ENCODE measurements around the gene ATP7B.

- TF ChIP-seq, protein P1, sequence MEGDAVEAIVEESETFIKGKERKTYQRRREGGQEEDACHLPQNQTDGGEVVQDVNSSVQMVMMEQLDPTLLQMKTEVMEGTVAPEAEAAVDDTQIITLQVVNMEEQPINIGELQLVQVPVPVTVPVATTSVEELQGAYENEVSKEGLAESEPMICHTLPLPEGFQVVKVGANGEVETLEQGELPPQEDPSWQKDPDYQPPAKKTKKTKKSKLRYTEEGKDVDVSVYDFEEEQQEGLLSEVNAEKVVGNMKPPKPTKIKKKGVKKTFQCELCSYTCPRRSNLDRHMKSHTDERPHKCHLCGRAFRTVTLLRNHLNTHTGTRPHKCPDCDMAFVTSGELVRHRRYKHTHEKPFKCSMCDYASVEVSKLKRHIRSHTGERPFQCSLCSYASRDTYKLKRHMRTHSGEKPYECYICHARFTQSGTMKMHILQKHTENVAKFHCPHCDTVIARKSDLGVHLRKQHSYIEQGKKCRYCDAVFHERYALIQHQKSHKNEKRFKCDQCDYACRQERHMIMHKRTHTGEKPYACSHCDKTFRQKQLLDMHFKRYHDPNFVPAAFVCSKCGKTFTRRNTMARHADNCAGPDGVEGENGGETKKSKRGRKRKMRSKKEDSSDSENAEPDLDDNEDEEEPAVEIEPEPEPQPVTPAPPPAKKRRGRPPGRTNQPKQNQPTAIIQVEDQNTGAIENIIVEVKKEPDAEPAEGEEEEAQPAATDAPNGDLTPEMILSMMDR (IDR thresholded peaks at IDR 0.05), result no peak
- TF ChIP-seq POLR2AphosphoS5 (IDR thresholded peaks at IDR 0.05), result no peak
- TF ChIP-seq POLR2A (IDR thresholded peaks at IDR 0.05), result no peak
These were observed 40.9 kb downstream of the ATP7B start for GRCh38 chr13:51970349-51970748.
